ENCODE data around the gene PDZRN3.

DNA sequence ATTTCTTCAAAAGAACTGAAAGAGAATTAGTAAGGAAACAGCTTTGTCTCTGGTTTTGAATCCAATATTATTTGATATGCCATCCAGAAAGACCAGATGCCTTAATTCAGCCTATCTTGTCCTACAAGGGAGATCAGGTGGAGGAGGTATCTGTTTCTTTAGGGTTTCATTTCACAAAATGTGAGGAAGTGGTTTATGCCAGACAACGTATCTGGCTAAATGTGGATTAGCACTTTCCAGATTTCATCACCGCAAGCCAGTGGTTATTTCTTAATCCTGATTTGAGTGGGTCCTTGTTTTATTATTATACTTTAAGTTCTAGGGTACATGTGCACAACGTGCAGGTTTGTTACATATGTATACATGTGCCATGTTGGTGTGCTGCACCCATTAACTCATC is 292.2 kb downstream of the PDZRN3 start:
- TF ChIP-seq CTCF (IDR thresholded peaks at IDR 0.05) (no peak), REST (IDR thresholded peaks at IDR 0.05; ENCODE audit: insufficient read depth in 1 of 2, low read depth in 2 of 2, low read length in 1 of 2) (no peak)
